ENCODE data around the gene TFCP2L1.

The TFCP2L1 gene

GRCh38 chr2:121182520-121182919 lies 102.5 kb downstream of the TFCP2L1 start:
- H3K9ac ChIP-seq (ENCODE audit: low read depth, low read length, poor library complexity) = no peak overlapping the region
- DNase-seq (ENCODE audit: low spot score) = no peak
- H3K18ac ChIP-seq (ENCODE audit: low read length) = no peak overlapping the region
- no peak overlapping the region for H2AK5ac ChIP-seq (ENCODE audit: low read depth, low read length)
- H3K4me2 ChIP-seq (ENCODE audit: insufficient read depth, low read length, poor library complexity, severe bottlenecking) = no peak overlapping the region
- H3K27me3 ChIP-seq (ENCODE audit: control insufficient read depth in 3 of 3, insufficient read depth in 3 of 3, low read depth in 1 of 3, low read length in 3 of 3) = no peaks in the 10 kb centered on the region
- H3K4ac ChIP-seq (ENCODE audit: low read length) = no peak overlapping the region
- no peak overlapping the region for H3K27ac ChIP-seq (replicated peaks; ENCODE audit: low read length)
- H4K8ac ChIP-seq (ENCODE audit: low read depth, low read length) = no peak overlapping the region
- peaks cover 0 to 11% of the 10 kb centered on the region in 2 donors for H3K4me1 ChIP-seq (ENCODE audit: control insufficient read depth in 2 of 2, insufficient read depth in 1 of 2, low read depth in 1 of 2, low read length in 2 of 2)
- no peak overlapping the region for H3K14ac ChIP-seq (ENCODE audit: low read length)
- H3K4me3 ChIP-seq (ENCODE audit: low read length in 2 of 2) = no peak overlapping the region
- no peak overlapping the region for H2BK5ac ChIP-seq (ENCODE audit: low read length)
- H4K91ac ChIP-seq (ENCODE audit: low read depth, low read length, poor library complexity) = no peak overlapping the region
- H3K79me1 ChIP-seq (ENCODE audit: low read depth, low read length) = no peaks in the 10 kb centered on the region
- no peak overlapping the region for H2BK120ac ChIP-seq (ENCODE audit: low read depth, low read length)
- no peaks in the 10 kb centered on the region for H3K36me3 ChIP-seq (replicated peaks in 1 of 2; ENCODE audit: control insufficient read depth in 2 of 2, insufficient read depth in 2 of 2, low read length in 2 of 2)
- H2BK12ac ChIP-seq (ENCODE audit: low read length) = no peak overlapping the region
- H2AFZ ChIP-seq (ENCODE audit: low read length) = no peak overlapping the region
- H3K23ac ChIP-seq (ENCODE audit: low read depth, low read length, poor library complexity) = no peak overlapping the region
- no CpG with 5 or more reads among the region's 4 CpGs for WGBS, 2 donors (ENCODE audit: extremely low coverage in 2 of 2, insufficient read length in 2 of 2, insufficient replicate concordance in 1 of 2)
- H3K9me3 ChIP-seq (replicated peaks in 1 of 2; ENCODE audit: control insufficient read depth in 2 of 2, insufficient read depth in 1 of 2, low read depth in 1 of 2, low read length in 2 of 2) = no peaks in the 10 kb centered on the region
- H2BK15ac ChIP-seq (ENCODE audit: low read length) = no peak overlapping the region

GRCh38 chr2:121179467-121179866 lies 105.5 kb downstream of the TFCP2L1 start:
- H3K4me3 ChIP-seq (ENCODE audit: low read length in 2 of 2) = no peak overlapping the region
- no peaks in the 10 kb centered on the region for H3K9me3 ChIP-seq (replicated peaks in 1 of 2; ENCODE audit: control insufficient read depth in 2 of 2, insufficient read depth in 1 of 2, low read depth in 1 of 2, low read length in 2 of 2)
- H2AK5ac ChIP-seq (ENCODE audit: low read depth, low read length) = no peak overlapping the region
- no peak overlapping the region for H3K4me2 ChIP-seq (ENCODE audit: insufficient read depth, low read length, poor library complexity, severe bottlenecking)
- no peak overlapping the region for H2BK5ac ChIP-seq (ENCODE audit: low read length)
- no CpG with 5 or more reads among the region's 10 CpGs for WGBS, 2 donors (ENCODE audit: extremely low coverage in 2 of 2, insufficient read length in 2 of 2, insufficient replicate concordance in 1 of 2)
- H3K9ac ChIP-seq (ENCODE audit: low read depth, low read length, poor library complexity) = no peak overlapping the region
- H3K23ac ChIP-seq (ENCODE audit: low read depth, low read length, poor library complexity) = no peak overlapping the region
- no peak overlapping the region for H4K91ac ChIP-seq (ENCODE audit: low read depth, low read length, poor library complexity)
- H2BK12ac ChIP-seq (ENCODE audit: low read length) = no peak overlapping the region
- H2BK120ac ChIP-seq (ENCODE audit: low read depth, low read length) = no peak overlapping the region
- H3K36me3 ChIP-seq (replicated peaks in 1 of 2; ENCODE audit: control insufficient read depth in 2 of 2, insufficient read depth in 2 of 2, low read length in 2 of 2) = no peaks in the 10 kb centered on the region
- no peak overlapping the region for H2AFZ ChIP-seq (ENCODE audit: low read length)
- peaks cover 0 to 7% (median 0%) of the 10 kb centered on the region in 3 experiments for H3K27me3 ChIP-seq (ENCODE audit: control insufficient read depth in 3 of 3, insufficient read depth in 3 of 3, low read depth in 1 of 3, low read length in 3 of 3)
- no peak overlapping the region for H3K18ac ChIP-seq (ENCODE audit: low read length)
- H3K4ac ChIP-seq (ENCODE audit: low read length) = no peak overlapping the region
- no peak overlapping the region for H3K14ac ChIP-seq (ENCODE audit: low read length)
- H3K79me1 ChIP-seq (ENCODE audit: low read depth, low read length) = no peaks in the 10 kb centered on the region
- H4K8ac ChIP-seq (ENCODE audit: low read depth, low read length) = no peak overlapping the region
- no peak overlapping the region for H2BK15ac ChIP-seq (ENCODE audit: low read length)
- no peak overlapping the region for H3K27ac ChIP-seq (replicated peaks; ENCODE audit: low read length)
- DNase-seq (ENCODE audit: low spot score) = no peak
- no peaks in the 10 kb centered on the region for H3K4me1 ChIP-seq (ENCODE audit: control insufficient read depth in 2 of 2, insufficient read depth in 1 of 2, low read depth in 1 of 2, low read length in 2 of 2)

- Histone ChIP-seq H3K79me1 (ENCODE audit: low read depth, low read length) (no peaks in the 10 kb centered on the region), H3K4me2 (ENCODE audit: insufficient read depth, low read length, poor library complexity, severe bottlenecking) (no peak overlapping the region)
- WGBS, 2 donors (ENCODE audit: extremely low coverage in 2 of 2, insufficient read length in 2 of 2, insufficient replicate concordance in 1 of 2) = no CpG with 5 or more reads among the region's 11 CpGs
Observed at GRCh38 chr2:121178730-121179129, 106.3 kb downstream of the TFCP2L1 start.

GRCh38 chr2:121177896-121178295 lies 107.1 kb downstream of the TFCP2L1 start:
- Histone ChIP-seq H2BK12ac (ENCODE audit: low read length) (no peak overlapping the region), H3K9ac (ENCODE audit: low read depth, low read length, poor library complexity) (no peak overlapping the region), H3K36me3 (replicated peaks in 1 of 2; ENCODE audit: control insufficient read depth in 2 of 2, insufficient read depth in 2 of 2, low read length in 2 of 2) (no peaks in the 10 kb centered on the region), H3K9me3 (replicated peaks in 1 of 2; ENCODE audit: control insufficient read depth in 2 of 2, insufficient read depth in 1 of 2, low read depth in 1 of 2, low read length in 2 of 2) (no peaks in the 10 kb centered on the region), H3K23ac (ENCODE audit: low read depth, low read length, poor library complexity) (no peak overlapping the region), H3K4ac (ENCODE audit: low read length) (no peak overlapping the region), H3K27me3 (ENCODE audit: control insufficient read depth in 3 of 3, insufficient read depth in 3 of 3, low read depth in 1 of 3, low read length in 3 of 3) (peaks cover 0 to 7% (median 0%) of the 10 kb centered on the region in 3 experiments), H3K18ac (ENCODE audit: low read length) (no peak overlapping the region), H2BK5ac (ENCODE audit: low read length) (no peak overlapping the region), H3K4me2 (ENCODE audit: insufficient read depth, low read length, poor library complexity, severe bottlenecking) (no peak overlapping the region), H3K14ac (ENCODE audit: low read length) (no peak overlapping the region), H4K8ac (ENCODE audit: low read depth, low read length) (no peak overlapping the region), H4K91ac (ENCODE audit: low read depth, low read length, poor library complexity) (no peak overlapping the region), H3K4me1 (ENCODE audit: control insufficient read depth in 2 of 2, insufficient read depth in 1 of 2, low read depth in 1 of 2, low read length in 2 of 2) (no peaks in the 10 kb centered on the region), H3K79me1 (ENCODE audit: low read depth, low read length) (no peaks in the 10 kb centered on the region), H3K27ac (replicated peaks; ENCODE audit: low read length) (no peak overlapping the region), H2BK15ac (ENCODE audit: low read length) (no peak overlapping the region), H2BK120ac (ENCODE audit: low read depth, low read length) (no peak overlapping the region), H3K4me3 (ENCODE audit: low read length in 2 of 2) (no peak overlapping the region), H2AK5ac (ENCODE audit: low read depth, low read length) (no peak overlapping the region), H2AFZ (ENCODE audit: low read length) (no peak overlapping the region)
- DNase-seq (ENCODE audit: low spot score) = no peak
- WGBS, 2 donors (ENCODE audit: extremely low coverage in 2 of 2, insufficient read length in 2 of 2, insufficient replicate concordance in 1 of 2) = no CpG with 5 or more reads among the region's 1 CpG

More at GRCh38 chr2:121178730-121179129, 106.3 kb downstream of the TFCP2L1 start:
- Histone ChIP-seq H3K4me3 (ENCODE audit: low read length in 2 of 2) (no peak overlapping the region), H4K91ac (ENCODE audit: low read depth, low read length, poor library complexity) (no peak overlapping the region), H3K23ac (ENCODE audit: low read depth, low read length, poor library complexity) (no peak overlapping the region), H3K27ac (replicated peaks; ENCODE audit: low read length) (no peak overlapping the region), H3K36me3 (replicated peaks in 1 of 2; ENCODE audit: control insufficient read depth in 2 of 2, insufficient read depth in 2 of 2, low read length in 2 of 2) (no peaks in the 10 kb centered on the region), H2BK15ac (ENCODE audit: low read length) (no peak overlapping the region), H2AK5ac (ENCODE audit: low read depth, low read length) (no peak overlapping the region), H2BK5ac (ENCODE audit: low read length) (no peak overlapping the region), H3K27me3 (ENCODE audit: control insufficient read depth in 3 of 3, insufficient read depth in 3 of 3, low read depth in 1 of 3, low read length in 3 of 3) (peaks cover 0 to 7% (median 0%) of the 10 kb centered on the region in 3 experiments), H3K4me1 (ENCODE audit: control insufficient read depth in 2 of 2, insufficient read depth in 1 of 2, low read depth in 1 of 2, low read length in 2 of 2) (no peaks in the 10 kb centered on the region), H3K9me3 (replicated peaks in 1 of 2; ENCODE audit: control insufficient read depth in 2 of 2, insufficient read depth in 1 of 2, low read depth in 1 of 2, low read length in 2 of 2) (no peaks in the 10 kb centered on the region), H3K18ac (ENCODE audit: low read length) (no peak overlapping the region), H4K8ac (ENCODE audit: low read depth, low read length) (no peak overlapping the region), H2AFZ (ENCODE audit: low read length) (no peak overlapping the region), H3K9ac (ENCODE audit: low read depth, low read length, poor library complexity) (no peak overlapping the region), H3K14ac (ENCODE audit: low read length) (no peak overlapping the region), H2BK120ac (ENCODE audit: low read depth, low read length) (no peak overlapping the region), H3K4ac (ENCODE audit: low read length) (no peak overlapping the region), H2BK12ac (ENCODE audit: low read length) (no peak overlapping the region)
- DNase-seq (ENCODE audit: low spot score) = no peak

Measured in neuronal stem cell (in vitro differentiated cells).